Measurements from ENCODE around the gene TSPYL1. TPM values are rescaled to one million over a fixed set of nuclear protein-coding genes. Genes with fewer than 3 reads are reported as not detected.

TSPYL1 gene
- total and polyA plus RNA-seq, 2 of the 8 experiments (the other 6 are each of a cell fraction or from before 2014, with no cell fraction given), result 33.2 to 79.1 TPM

GRCh38 chr6:116278481-116278829, 1.3 kb downstream of the TSPYL1 start:
- Histone ChIP-seq H2AK5ac (ENCODE audit: low read depth, low read length) (no peak overlapping the region), H3K23me2 (ENCODE audit: low read depth, low read length) (peaks cover 6% of the 10 kb centered on the region), H3K23ac (ENCODE audit: insufficient read length) (no peak overlapping the region), H2BK15ac (ENCODE audit: low read length) (no peak overlapping the region), H2BK12ac (ENCODE audit: low read depth, low read length) (no peak overlapping the region), H2BK120ac (replicated peaks; ENCODE audit: low read depth, low read length) (no peak overlapping the region), H3K79me1 (ENCODE audit: low read depth, low read length) (peaks cover 6% of the 10 kb centered on the region), H3K56ac (replicated peaks; ENCODE audit: insufficient read length, low read depth, low read length) (no peak overlapping the region), H4K8ac (ENCODE audit: extremely low read depth, insufficient read depth, low read length) (no peak overlapping the region), H2AFZ (ENCODE audit: low read length) (no peak overlapping the region), H3K14ac (ENCODE audit: insufficient read length) (no peak overlapping the region), H4K91ac (replicated peaks; ENCODE audit: insufficient read length, low read length) (no peak overlapping the region), H3K27ac (ENCODE audit: low read depth, low read length) (no peak overlapping the region), H3K9ac (replicated peaks in 1 of 4; ENCODE audit: extremely low read depth in 1 of 4, low read depth in 3 of 4, low read length in 3 of 4) (peak overlapping the region in 2 of 4 experiments; percentile 97 to 100; a peak in 4 of 7 replicates), H4K20me1 (replicated peaks in 1 of 2; ENCODE audit: control insufficient read depth in 1 of 2, insufficient read depth in 2 of 2, low read length in 2 of 2) (peaks cover 10 to 15% of the 10 kb centered on the region in 2 experiments), H2BK5ac (ENCODE audit: low read depth, low read length) (0 out of 2 replicates have a peak overlapping the region, but pooled peaks have one; percentile 90), H3K9me3 (ENCODE audit: insufficient read depth in 2 of 2, low read depth in 1 of 2, low read length in 1 of 2) (no peaks in the 10 kb centered on the region), H3K18ac (ENCODE audit: extremely low read depth, low read length) (no peak overlapping the region), H3K4me1 (replicated peaks in 1 of 4; ENCODE audit: control insufficient read depth in 3 of 4, insufficient read depth in 4 of 4, low read length in 3 of 4) (peaks cover 3 to 14% (median 10%) of the 10 kb centered on the region in 4 experiments; a peak in 5 of 7 replicates), H3K36me3 (ENCODE audit: control insufficient read depth in 2 of 4, insufficient read depth in 4 of 4, low read length in 3 of 4) (peaks cover 2 to 12% (median 4%) of the 10 kb centered on the region in 4 experiments; a peak in 3 of 8 replicates), H3K27me3 (replicated peaks in 1 of 4; ENCODE audit: control insufficient read depth in 3 of 4, extremely low read depth in 1 of 4, insufficient read depth in 3 of 4, low read length in 3 of 4) (no peaks in the 10 kb centered on the region), H4K5ac (ENCODE audit: insufficient read length, low read depth, low read length) (no peak overlapping the region), H3K4ac (replicated peaks; ENCODE audit: insufficient read length, low read depth, low read length) (no peak overlapping the region), H3K79me2 (ENCODE audit: control insufficient read depth in 1 of 2, insufficient read depth in 2 of 2, low read length in 2 of 2) (peaks cover 10 to 47% of the 10 kb centered on the region in 2 experiments), H3K4me3 (ENCODE audit: extremely low read depth in 1 of 4, insufficient read depth in 2 of 4, low read depth in 3 of 4, low read length in 4 of 4) (peak overlapping the region; percentile 89 to 100 (median 92); a peak in 7 of 8 replicates), H3K4me2 (ENCODE audit: insufficient read depth in 1 of 2, low read depth in 2 of 2, low read length in 2 of 2) (peak overlapping the region; percentile 82 to 98), H2BK20ac (ENCODE audit: low read length) (no peak overlapping the region)
- FAIRE-seq (no peak), DNase-seq (ENCODE audit: low read depth in 1 of 2, low spot score in 2 of 2) (no peak)
- ChIA-PET CTCF (ENCODE audit: partially characterized antibody) (interaction anchor here (0.6 to 5.3 kb wide), 8 partner anchors 8 to 344 kb away, joined by 3 to 32 read pairs (median 4); no protein-coding TSS in a partner anchor), POLR2A (ENCODE audit: partially characterized antibody) (interaction anchor here (0.7 to 4.5 kb wide), 10 partner anchors 8 to 598 kb away, joined by 3 to 37 read pairs (median 5); partner anchors contain the start of genes DSE, RSPH4A and TSPYL4)
- TF ChIP-seq BACH1 (IDR thresholded peaks at IDR 0.05; ENCODE audit: low read length), result no peak
- no peak for TF ChIP-seq CEBPB (IDR thresholded peaks at IDR 0.05; ENCODE audit: low read depth, low read length)
- TF ChIP-seq POLR2A (IDR thresholded peaks at IDR 0.05; ENCODE audit: control extremely low read depth in 1 of 2, low read depth in 2 of 2, low read length in 2 of 2), result peak; percentile 26 to 63; a peak in 2 of 3 replicates
- TF ChIP-seq RBBP5 (IDR thresholded peaks at IDR 0.05; ENCODE audit: borderline replicate concordance, low read depth, low read length), result no peak
- TF ChIP-seq CBX8 (IDR thresholded peaks at IDR 0.05; ENCODE audit: borderline replicate concordance, low read depth, low read length), result no peak
- no peak for TF ChIP-seq SIRT6 (IDR thresholded peaks at IDR 0.05; ENCODE audit: low read length)
- 95% methylated on average over 11 of the region's 11 CpGs; no CpG with 5 or more reads in 1 of the 2 experiments for WGBS, 2 experiments (ENCODE audit: extremely low coverage in 1 of 2, insufficient coverage in 1 of 2, insufficient read length in 1 of 2, insufficient replicate concordance in 2 of 2, low coverage in 1 of 2, low lambda C conversion rate in 2 of 2, missing lambda C conversion rate in 1 of 2)

All from H1 (cell line).